Medulla oblongata (tissue), 1 donor: ENCODE results near the gene XBP1.
"Not testable (repeated sequence)": the region's sequence is repeated elsewhere in the genome, so short reads cannot be mapped to it uniquely, and the experiment has no call there.

Experiments
- DNase-seq: peaks from one replicate; pipeline ENCODE4 v3.0.0-alpha.2; 2015; ENCODE audit errors: extremely low spot score

The XBP1 gene

DNA sequence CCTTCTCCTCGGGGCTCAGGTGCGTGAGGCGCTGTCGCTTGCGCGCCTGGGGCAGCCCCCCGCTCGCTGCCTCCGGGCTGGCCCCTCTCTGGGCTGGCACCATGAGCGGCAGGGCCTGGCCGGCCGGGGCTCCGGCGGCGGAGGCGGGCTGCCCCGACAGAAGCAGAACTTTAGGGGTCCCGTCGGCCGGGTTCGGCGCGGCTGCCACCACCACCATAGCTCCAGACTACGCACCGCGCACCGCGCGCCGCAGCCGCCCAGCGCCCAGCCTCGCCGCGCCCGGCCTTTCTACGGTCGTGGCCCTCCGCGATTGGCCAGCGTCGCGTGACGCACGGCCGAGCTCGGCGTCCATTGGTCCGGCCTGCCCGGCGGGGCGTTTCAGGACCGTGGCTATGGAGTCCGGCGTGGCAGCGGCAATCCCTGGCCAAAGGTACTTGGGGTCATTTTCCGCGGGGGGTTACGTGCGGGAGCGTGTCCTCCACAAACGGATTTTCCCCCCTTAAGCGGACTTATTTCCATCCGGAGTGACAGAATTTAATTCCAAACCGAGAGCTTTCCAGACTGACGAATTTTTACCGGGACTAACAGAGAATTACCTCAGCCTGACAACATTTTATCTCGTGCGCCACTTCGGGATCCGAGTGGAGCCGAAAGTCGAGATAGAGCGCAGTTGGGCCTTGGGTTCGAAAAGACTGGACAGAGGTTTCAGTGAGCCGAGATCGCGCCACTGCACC is at the start of gene XBP1:
XBP1 (minus strand) TSS at position 262 of the 734 bp plus-strand sequence.
- DNase-seq: peak; percentile 96

DNA sequence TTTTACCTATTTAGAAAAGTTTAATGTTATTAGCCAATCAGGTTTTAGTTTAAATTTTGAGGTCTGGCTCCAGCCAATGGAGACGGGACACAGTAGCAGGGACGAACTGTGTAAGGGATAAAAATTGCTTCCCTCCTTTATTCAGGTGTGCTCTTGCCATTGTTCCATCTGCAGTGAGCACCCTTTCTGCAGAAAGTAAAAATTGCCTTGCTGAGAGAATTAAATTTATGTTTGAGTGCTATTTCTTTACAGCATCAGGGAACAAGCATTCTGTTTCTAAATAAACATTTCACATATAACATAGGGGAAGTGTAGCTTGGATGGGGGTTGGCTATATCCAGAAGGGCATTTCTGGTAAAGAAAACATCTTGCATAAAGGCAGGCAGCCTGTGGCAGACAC is 46.6 kb upstream of the XBP1 start:
- DNase-seq: no peak

DNA sequence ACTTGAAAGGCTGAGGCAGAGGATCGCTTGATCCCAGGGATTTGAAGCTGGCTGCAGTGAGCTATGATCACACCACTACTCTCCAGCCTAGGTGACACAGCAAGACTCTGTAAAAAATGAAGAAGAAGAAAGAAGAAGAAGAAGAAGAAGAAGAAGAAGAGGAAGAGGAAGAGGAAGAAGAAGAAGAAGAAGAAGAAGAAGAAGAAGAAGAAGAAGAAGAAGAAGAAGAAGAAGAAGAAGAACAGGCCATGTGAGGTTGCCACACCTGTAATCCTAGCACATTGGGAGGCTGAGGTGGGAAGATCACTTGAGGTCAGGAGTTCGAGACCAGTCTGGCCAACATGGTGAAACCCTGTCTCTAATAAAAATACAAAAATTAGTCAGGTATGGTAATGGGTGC is 43.9 kb upstream of the XBP1 start:
- DNase-seq: not testable (repeated sequence)

DNA sequence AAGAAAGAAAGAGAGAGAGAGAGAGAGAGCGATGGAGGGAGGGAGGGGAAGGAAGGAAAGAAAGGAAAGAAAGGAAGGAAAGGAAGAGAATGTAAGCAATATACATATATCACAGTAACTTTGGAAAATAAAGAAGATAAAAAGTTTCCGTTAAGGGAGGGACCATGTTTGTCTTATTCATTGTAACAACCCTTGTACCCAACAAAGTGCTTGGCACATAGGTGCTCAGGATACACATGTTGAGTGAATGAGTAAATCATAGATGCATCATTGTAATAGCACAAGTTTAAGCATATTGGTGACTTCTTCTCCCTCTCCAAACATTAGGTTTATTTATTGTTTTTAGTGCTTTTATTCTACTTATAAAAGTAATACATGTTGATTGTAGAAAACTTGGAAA is 43.3 kb upstream of the XBP1 start:
- DNase-seq: no peak

DNA sequence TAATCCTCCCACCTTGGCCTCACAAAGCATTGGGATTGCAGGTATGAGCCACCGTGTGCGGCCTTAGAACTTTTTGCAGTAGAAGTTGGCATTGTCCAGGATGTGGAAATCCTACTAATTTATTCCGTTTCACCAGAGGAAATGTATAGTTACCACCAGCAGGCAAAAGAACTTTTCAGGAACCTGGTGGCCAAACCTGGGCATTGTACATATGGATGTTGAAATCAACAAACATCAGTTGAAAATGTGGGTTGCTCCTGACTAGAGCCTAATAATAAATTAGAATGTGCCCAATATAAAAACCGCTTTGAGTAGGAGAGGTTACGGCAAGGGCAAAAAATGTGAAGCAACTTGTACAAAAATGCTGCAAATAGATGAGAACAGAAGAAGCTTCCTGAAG is 40.7 kb upstream of the XBP1 start:
- no peak for DNase-seq

DNA sequence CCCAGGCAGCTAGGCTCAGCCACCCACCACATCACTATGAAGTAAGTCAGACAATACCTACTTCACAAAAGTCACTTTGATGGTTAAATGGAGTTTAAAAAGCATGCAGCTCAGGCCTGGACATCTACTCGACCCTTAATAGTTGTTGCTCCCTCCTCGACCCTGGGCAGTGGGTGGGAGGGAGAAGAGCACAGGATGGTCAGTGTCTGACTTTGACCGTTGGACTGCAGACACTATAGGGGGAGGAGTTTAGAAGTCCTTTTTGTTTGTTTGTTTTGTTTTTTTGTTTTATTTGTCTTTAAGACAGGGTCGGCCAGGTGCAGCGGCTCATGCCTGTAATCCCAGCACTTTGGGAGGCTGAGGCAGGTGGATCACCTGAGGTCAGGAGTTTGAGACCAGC is 38.6 kb upstream of the XBP1 start:
- DNase-seq: no peak

DNA sequence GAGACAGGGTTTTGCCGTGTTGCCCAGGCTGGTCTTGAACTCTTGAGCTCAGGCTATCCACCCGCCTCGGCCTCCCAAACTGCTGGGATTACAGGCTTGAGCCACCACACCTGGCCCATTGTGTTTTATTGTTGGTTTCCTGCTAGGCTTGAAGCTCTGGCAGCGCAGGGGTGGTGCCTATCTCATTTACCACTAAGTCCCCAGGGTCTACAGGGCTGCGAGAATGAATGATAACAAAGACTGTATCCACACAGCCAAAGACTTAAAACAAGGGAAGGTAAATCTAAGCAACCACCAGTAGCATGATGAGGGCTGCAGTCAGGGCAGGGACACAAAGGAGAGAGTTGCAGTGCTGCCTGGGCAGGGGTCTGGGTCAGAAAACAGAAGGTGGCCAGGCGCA is 37.3 kb upstream of the XBP1 start:
- DNase-seq: no peak

DNA sequence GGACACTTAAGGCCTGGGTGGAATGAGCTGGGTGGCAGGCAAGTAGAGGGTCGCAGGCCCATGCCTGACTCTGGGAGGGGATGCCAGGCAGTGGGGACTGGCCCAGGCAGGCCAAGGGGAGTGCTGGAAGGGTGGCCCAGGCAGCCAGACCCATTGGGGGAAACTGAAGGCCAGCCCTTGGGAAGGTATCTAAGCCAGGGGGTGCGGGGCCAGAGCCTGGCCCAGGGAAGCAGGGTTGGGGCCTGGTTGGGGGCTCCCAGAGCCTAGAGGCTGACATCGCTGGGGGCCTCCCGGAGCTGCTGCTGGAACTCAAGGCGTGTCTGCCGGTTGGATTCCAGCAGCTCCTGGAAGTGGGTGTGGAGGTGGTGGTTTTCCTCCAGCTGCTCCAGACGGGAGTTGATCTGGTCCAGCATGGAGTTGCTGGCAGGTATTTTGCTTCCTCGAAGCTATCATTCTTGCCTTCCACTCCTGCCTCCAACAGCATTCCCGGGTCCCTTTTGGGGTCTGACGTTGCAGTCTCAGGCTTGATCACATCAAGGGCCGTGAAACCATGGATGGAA is 35.3 kb upstream of the XBP1 start:
- no peak for DNase-seq

DNA sequence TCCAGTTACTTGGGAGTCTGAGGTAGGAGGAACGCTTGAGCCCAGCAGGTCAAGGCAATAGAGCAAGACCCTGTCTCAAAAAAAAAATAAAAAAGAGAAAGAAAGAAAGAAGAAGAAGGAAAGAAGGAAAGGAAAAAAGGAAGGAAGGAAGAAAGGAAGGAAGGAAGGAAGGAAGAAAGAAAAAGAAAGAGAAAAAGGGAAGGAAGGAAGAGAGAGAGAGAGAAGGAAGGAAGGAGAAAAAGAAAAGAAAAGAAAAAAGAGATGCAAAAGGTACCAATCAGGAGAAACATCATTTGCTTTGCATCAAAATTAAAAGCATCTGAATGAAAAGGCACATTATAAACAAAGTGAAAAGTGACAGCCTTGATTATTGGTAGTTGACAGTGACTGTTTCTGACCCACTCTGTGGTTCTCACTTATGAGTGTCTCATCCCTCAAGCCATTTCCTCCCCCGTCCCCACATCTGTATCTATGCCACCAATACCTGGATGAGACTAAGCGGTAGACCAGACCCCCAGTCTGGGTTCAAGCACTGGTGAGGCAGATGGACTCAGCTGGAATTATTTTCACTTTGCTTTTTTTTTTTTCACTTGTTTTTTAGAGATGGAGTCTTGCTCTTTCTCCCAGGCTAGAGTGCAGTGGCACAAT is 33.0 kb upstream of the XBP1 start:
- no peak for DNase-seq

DNA sequence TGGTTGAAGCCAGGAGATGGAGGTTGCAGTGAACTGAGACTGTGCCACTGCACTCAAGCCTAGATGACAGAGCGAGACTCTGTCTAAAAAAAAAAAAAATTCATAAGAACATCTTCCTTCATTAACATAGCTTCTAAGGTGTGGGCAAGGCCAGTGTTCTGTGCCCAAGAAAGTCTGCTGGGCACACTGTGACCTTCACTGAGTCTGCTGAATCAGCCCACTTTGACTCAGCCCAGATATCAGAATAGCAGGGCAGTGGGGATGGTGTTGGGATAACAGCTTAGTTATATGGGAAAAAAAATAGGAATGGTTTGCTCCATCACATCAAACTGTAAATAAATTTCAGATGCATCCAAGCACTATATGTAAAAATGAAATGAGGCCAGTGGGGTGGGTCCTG is 32.4 kb upstream of the XBP1 start:
- DNase-seq: no peak

DNA sequence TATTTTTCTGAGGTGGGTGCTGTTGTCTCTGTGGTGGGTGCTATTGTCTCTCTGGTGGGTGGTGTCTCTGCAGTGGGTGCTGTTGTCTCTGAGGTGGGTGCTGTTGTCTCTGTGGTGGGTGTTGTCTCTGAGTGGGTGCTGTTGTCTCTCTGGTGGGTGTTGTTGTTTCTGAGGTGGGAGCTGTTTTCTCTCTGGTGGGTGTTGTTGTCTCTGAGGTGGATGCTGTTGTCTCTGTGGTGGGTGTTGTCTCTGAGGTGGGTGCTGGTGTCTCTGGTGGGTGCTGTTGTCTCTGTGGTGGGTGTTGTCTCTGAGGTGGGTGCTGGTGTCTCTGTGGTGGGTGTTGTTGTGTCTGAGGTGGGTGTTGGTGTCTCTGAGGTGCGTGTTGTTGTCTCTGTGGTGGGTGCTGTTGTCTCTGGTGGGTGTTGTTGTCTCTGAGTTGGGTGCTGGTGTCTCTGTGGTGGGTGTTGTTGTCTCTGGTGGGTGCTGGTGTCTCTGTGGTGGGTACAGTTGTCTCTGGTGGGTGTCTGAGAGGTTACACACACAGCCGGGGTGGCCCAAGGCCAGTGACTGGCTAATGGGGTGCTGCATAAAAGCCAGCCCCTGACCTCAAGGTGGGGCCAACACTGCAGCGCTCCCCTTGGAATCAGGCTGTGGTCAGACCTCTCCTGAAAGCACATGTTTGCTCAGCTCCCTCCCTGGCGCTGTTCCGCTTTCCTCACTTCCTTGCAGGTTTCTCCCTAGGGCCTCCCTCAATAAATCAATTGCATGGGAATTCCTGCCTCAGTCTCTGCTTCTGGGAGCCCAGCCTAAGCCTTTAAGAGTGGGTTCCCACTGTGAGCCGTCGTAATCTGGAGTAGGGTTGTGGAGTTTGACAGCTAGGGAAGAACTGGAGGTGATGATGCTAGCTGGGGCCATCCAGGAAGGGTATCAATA is 31.0 kb upstream of the XBP1 start:
- no peak for DNase-seq

DNA sequence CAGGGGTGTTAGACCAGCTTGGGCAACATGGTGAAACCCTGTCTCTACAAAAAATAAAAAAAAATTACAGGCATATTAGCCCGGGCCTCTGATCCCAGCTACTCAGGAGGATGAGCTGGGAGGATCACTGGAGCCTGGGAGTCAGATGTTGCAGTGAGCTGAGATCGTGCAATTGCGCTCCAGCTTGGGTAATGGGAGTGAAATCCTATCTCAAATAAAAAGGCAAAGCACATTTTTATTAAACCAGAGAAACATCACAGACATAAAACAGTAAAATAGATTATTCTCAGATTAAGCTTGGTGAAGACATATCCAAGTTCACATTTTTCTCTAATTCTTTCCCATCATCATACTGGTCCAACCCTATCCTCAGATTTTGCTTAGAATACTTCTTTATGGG is 30.1 kb upstream of the XBP1 start:
- DNase-seq: no peak

DNA sequence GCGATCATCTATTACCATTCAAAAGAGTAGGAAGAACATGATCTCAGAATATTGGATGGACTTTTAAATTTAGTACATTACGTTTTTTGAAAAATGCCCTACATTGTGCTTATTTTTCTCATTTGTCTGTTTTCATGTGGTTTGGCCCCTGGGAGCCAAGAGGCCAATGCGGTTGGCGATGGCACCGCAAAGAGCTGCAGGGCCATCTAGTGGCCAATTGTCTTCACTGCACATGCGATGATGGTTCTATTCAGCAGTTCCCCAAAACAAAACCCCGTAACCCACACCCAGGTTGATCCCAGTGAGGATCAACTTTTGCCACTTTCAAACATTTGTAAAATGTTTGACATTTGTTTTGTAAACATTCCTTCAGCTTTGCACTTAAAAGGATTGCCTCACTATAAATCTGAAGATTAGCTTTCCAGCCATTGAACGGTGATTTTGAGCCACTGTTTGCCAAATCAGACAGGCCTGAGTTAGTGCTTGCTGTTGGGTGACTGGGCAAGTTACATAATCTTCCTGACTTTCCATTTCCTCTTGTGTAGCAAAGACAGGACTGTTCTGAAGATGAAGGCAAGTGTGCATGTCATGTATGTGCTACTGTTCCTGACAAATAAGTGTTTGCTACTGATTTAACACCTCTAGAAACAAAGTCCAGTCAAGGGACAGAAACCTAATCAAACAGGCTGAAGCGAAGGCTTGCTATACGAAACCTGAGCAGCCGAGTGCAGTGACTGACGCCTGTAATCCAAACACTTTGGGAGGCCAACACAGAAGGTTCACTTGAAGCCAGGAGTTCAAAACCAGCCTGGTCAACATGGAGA is 29.2 kb upstream of the XBP1 start:
- peak; percentile 90 for DNase-seq

DNA sequence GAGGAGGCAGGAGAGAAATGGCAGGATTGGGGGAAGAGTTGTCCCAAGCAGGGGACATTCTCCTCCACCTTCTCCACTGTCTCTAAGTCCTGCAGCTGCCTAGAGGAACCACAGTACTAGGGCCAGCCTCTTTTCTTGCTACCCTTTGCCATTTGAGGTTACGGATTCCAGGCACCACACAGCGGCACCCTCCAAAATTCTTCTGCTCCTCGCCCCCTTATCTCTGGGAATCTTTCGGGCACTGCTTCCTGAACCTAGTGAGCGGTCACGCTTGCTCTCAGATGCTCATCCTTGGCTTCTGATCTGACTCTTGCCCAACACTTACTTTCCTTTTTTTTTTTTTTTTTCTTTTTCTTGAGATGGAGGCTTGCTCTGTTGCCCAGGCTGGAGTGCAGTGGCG is 26.6 kb upstream of the XBP1 start:
- DNase-seq: no peak

DNA sequence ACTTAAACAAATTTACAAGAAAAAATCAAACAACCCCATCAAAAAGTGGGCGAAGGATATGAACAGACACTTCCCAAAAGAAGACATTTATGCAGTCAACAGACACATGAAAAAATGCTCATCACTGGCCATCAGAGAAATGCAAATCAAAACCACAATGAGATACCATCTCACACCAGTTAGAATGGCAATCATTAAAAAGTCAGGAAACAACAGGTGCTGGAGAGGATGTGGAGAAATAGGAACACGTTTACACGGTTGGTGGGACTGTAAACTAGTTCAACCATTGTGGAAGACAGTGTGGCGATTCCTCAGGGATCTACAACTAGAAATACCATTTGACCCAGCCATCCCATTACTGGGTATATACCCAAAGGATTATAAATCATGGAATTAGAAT is 26.1 kb upstream of the XBP1 start:
- DNase-seq: not testable (repeated sequence)

DNA sequence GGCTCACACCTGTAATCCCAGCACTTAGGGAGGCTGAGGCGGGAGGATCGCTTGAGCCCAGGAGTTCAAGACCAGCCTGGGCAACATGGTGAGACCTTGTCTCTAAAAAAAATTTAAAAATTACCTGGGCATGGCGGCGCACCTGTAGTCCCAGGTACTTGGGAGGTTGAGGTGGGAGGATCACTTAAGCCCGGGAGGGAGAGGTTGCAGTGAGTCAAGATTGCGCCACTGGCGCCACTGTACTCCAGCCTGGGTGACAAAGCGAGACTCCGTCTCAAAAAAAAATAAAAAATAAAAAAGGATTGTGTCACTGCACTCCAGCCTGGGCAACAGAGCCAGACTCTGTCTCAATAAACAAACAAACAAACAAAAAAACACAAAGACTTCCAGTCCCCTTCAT is 24.1 kb upstream of the XBP1 start:
- not testable (repeated sequence) for DNase-seq

DNA sequence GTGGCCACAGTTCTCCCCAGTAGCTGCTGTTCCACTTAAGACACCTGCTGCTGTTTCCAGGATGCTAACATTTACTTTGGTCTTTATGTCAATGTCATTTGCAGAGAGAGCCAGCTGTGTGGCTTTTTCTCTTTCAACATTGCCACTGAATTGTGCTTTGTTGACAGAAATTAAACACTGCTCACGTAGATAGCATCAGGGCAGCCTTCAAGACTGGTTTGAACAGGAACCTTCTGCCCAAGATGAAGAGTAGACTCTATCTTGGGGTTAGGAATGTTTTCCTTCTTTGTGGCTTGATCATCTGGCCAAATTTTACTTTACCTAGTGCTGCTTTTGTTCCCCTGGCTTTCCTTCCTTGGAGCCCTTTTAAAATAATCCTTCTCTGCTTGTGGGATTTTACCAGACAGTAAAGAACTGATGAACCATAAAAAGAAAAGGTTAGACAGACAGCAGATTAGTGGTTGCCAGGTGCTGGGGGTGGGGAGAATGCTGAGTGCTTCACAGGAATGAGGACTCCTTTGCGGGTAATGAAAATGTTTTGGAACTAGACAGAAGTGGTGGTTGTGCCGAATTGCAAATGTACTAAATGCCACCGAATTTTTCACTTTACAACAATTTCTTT is 22.7 kb upstream of the XBP1 start:
- DNase-seq: peak; percentile 57

DNA sequence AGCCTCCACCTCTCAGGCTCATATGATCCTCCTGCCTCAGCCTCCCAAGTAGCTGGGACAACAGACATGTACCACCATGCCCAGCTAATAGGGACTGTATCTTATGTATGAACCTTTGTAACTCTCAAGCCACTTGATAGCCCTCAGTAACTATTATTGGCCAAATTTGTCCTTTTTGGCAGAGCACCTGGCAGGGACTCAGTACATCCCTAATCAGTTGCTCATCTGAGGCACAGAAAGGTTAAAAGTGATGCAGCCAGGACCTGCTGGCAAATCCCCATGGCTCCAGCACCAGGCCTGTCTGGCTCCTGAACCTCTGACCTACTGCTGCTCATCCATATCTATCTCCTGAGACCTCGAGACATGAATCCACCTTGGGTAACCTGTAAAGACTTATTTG is 21.1 kb upstream of the XBP1 start:
- no peak for DNase-seq

DNA sequence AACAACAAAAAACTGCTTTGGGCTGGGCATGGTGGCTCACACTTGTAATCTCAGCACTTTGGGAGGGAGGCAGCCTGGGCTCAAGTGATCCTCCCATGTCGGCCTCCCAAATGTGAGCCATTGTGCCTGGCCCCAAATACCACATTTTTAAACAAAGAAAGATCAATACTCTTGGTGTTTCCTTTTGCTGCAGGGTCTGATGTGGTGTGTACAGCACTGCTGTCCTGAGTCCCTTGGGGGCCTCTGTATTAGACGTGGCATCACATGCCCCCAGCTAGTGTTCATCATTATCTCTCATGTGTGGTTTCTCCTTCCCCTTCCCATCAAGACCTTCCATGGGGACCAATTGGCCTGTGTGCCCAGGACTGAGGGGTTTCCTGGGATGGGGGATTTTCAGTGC is 20.5 kb upstream of the XBP1 start:
- no peak for DNase-seq

DNA sequence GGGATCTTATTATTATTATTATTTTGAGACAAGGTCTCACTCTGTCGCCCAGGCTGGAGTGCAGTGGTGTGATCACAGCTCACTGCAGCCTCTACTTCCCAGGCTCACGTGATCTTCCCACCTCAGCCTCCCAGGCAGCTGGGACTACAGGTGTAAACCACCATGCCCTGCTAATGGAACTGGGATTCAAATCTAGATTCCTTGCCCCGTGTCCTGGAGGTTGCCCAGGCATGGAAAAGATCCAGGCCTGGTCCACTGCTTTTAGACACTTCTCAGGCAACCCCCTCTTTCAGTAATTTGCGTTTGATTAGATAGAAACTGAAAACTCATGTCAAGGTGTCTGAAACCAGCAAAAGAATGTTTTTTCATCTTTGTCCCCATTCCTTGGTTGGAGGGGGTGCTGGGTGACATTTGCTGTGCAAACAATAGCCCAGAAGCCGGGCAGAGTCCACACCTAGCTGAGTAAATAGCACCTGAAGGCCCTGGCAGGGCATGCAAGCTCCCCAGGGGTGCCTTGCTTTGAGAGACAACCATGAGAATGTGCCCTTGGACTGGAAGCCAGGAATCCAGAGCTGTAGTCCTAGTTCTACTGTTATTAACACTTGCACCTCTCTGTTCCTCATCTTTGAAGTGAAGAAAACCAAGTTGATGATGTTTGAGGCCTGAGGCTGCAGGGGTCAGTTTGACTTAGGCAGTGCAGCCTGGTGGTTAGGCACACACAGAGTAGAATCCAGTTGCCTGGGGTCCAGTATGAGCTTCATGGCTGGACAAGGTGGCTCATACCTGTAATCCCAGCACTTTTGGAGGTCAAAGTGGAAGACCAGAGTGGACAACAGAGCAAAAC is 19.1 kb upstream of the XBP1 start:
- DNase-seq: no peak
